HCT116 (cell line): ENCODE measurements around the gene MICAL3.

Source experiments
- EGR1 ChIP-seq: IDR thresholded peaks from 2 replicates; pipeline ENCODE4 v1.6.1; 2012; ENCODE audit warnings: low read depth
- ELF1 ChIP-seq: IDR thresholded peaks from 2 replicates; pipeline ENCODE4 v1.6.1; 2012; ENCODE audit warnings: low read depth, borderline replicate concordance
- EZH2 ChIP-seq: fragments of 200-600 bp; sonication (generic); IDR thresholded peaks from 2 replicates; pipeline ENCODE4 v1.6.1; 2017; ENCODE audit warnings: antibody characterized with exemption, mixed run types
- EZH2phosphoT487 ChIP-seq: fragments of 200-600 bp; IDR thresholded peaks from 2 replicates; pipeline ENCODE4 v1.6.1; 2018; ENCODE audit warnings: antibody characterized with exemption, borderline replicate concordance
- MAX ChIP-seq: IDR thresholded peaks from 2 replicates; pipeline ENCODE4 v1.6.1; 2012
- POLR2A ChIP-seq: IDR thresholded peaks from 2 replicates; pipeline ENCODE4 v1.7.0; 2011; ENCODE audit warnings: borderline replicate concordance; ENCODE audit not compliant: insufficient read depth, insufficient read length; ENCODE audit errors: extremely low read depth
- POLR2AphosphoS5 ChIP-seq: IDR thresholded peaks from 2 replicates; pipeline ENCODE4 v1.6.1; 2011; ENCODE audit warnings: mild to moderate bottlenecking, low read depth, low read length, moderate library complexity
- RAD21 ChIP-seq: IDR thresholded peaks from 2 replicates; pipeline ENCODE4 v1.6.1; 2012; ENCODE audit warnings: low read depth, mild to moderate bottlenecking
- SIN3A ChIP-seq: IDR thresholded peaks from 2 replicates; pipeline ENCODE4 v1.6.1; 2012; ENCODE audit warnings: low read depth
- YY1 ChIP-seq: IDR thresholded peaks from 2 replicates; pipeline ENCODE4 v1.6.1; 2011; ENCODE audit warnings: low read length, low read depth, moderate library complexity, mild to moderate bottlenecking; ENCODE audit not compliant: insufficient replicate concordance; ENCODE audit errors: extremely low read depth
- TF ChIP-seq, protein P1 (sequence below), 3 experiments: fragments of 200-600 bp in 1 of 3; sonication (generic) in 1 of 3; IDR thresholded peaks in 2 of 3; conservative IDR thresholded peaks in 1 of 3; 2 replicates each; pipeline ENCODE4 v1.5.1; 2012 to 2017; ENCODE audit warnings: low read depth in 2 of 3, low read length in 2 of 3, antibody characterized with exemption in 1 of 3, borderline replicate concordance in 1 of 3, control low read depth in 1 of 3, mild to moderate bottlenecking in 1 of 3, mixed read lengths in 1 of 3, mixed run types in 1 of 3, moderate library complexity in 1 of 3; ENCODE audit not compliant: insufficient read depth in 1 of 3
- TF ChIP-seq, protein P2 (sequence below): IDR thresholded peaks from 2 replicates; pipeline ENCODE4 v1.6.1; 2012

DNA sequence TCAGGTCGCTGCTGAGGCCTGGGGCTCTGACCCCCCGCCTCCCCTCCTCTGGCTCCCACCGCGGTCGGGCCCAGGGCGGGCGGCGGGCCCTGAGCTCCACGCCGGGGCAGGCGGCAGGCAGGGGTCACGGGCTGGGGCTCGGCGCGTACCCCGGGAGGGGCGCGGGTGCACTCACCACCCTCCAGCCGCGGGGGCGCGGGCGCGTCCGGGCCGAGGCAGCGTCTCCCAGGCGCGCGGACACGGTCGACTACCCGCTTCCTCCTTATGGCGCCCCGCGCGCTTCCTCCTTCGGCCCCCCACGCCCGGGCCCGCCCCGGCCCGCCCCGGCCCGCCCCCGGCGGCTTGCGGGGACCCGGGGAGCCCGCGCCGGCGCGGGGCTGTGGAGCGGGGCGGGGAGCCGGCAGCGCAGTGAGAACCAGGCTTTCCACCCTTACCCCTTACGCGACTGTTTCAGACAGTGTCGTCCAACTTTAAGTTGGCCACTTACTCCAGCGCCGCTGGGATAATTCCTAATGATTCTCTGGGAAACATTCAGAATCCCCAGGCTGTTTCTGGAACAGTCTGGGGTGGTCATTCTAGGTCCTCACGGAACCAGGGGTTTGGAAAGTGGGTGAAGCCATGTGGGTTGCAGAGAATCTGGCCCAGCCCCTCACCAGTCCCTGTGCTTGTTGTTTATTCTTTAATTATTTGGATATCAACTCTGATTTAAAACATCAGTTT is 250.0 kb downstream of the MICAL3 start, which contains the start of gene BID:
- TF ChIP-seq, protein P1, sequence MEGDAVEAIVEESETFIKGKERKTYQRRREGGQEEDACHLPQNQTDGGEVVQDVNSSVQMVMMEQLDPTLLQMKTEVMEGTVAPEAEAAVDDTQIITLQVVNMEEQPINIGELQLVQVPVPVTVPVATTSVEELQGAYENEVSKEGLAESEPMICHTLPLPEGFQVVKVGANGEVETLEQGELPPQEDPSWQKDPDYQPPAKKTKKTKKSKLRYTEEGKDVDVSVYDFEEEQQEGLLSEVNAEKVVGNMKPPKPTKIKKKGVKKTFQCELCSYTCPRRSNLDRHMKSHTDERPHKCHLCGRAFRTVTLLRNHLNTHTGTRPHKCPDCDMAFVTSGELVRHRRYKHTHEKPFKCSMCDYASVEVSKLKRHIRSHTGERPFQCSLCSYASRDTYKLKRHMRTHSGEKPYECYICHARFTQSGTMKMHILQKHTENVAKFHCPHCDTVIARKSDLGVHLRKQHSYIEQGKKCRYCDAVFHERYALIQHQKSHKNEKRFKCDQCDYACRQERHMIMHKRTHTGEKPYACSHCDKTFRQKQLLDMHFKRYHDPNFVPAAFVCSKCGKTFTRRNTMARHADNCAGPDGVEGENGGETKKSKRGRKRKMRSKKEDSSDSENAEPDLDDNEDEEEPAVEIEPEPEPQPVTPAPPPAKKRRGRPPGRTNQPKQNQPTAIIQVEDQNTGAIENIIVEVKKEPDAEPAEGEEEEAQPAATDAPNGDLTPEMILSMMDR (IDR thresholded peaks at IDR 0.05 in 2 of 3, conservative IDR thresholded peaks at IDR 0.05 in 1 of 3; ENCODE audit: borderline replicate concordance in 1 of 3, insufficient read depth in 1 of 3, low read depth in 2 of 3, low read length in 2 of 3): no peak
- TF ChIP-seq POLR2A (peak; percentile 15), SIN3A (no peak), YY1 (no peak), MAX (no peak), POLR2AphosphoS5 (peak; percentile 45), EZH2phosphoT487 (no peak), EGR1 (no peak), RAD21 (no peak), ELF1 (no peak), EZH2 (no peak)
- TF ChIP-seq, protein P2, sequence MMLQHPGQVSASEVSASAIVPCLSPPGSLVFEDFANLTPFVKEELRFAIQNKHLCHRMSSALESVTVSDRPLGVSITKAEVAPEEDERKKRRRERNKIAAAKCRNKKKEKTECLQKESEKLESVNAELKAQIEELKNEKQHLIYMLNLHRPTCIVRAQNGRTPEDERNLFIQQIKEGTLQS: no peak
